Mesenchymal stem cell (in vitro differentiated cells and primary cell): ENCODE results near the gene TBX1.

Experiments
- DNase-seq: peaks from one replicate; pipeline ENCODE4 v3.0.0-alpha.2; 2013
- H2AFZ ChIP-seq: one replicate; pipeline ENCODE4 v1.6.1; 2013; ENCODE audit warnings: low read depth, mild to moderate bottlenecking, control low read depth, inconsistent platforms, low read length, moderate library complexity
- H2AK5ac ChIP-seq: 2 replicates; pipeline ENCODE4 v1.6.1; 2013; ENCODE audit warnings: low read length, moderate library complexity, mild to moderate bottlenecking, inconsistent platforms; ENCODE audit not compliant: severe bottlenecking
- H2BK120ac ChIP-seq: one replicate; pipeline ENCODE4 v1.6.1; 2013; ENCODE audit warnings: low read depth, mild to moderate bottlenecking, inconsistent platforms, low read length, moderate library complexity
- H2BK12ac ChIP-seq, 2 experiments: one replicate each; pipeline ENCODE4 v1.6.1; 2013; ENCODE audit warnings: inconsistent platforms in 2 of 2, low read length in 2 of 2, mild to moderate bottlenecking in 2 of 2, moderate library complexity in 2 of 2, control low read depth in 1 of 2
- H2BK15ac ChIP-seq: one replicate; pipeline ENCODE4 v1.6.1; 2013; ENCODE audit warnings: mild to moderate bottlenecking, low read depth, inconsistent platforms; ENCODE audit not compliant: poor library complexity, severe bottlenecking
- H2BK5ac ChIP-seq: 2 replicates; pipeline ENCODE4 v1.6.1; 2013; ENCODE audit warnings: low read depth, mild to moderate bottlenecking, low read length, control low read depth, inconsistent platforms; ENCODE audit not compliant: poor library complexity, severe bottlenecking
- H3K14ac ChIP-seq, 2 experiments: one replicate each; pipeline ENCODE4 v1.6.1; 2013; ENCODE audit warnings: inconsistent platforms in 2 of 2, low read length in 2 of 2, control low read depth in 1 of 2, mild to moderate bottlenecking in 1 of 2, moderate library complexity in 1 of 2
- H3K18ac ChIP-seq, 2 experiments: one replicate each; pipeline ENCODE4 v1.6.1; 2013; ENCODE audit warnings: inconsistent platforms in 2 of 2, low read length in 2 of 2, control low read depth in 1 of 2, low read depth in 1 of 2, mild to moderate bottlenecking in 1 of 2
- H3K23ac ChIP-seq, 2 experiments: one replicate each; pipeline ENCODE4 v1.6.1; 2013; ENCODE audit warnings: inconsistent platforms in 2 of 2, low read length in 2 of 2, mild to moderate bottlenecking in 2 of 2, moderate library complexity in 2 of 2, control low read depth in 1 of 2
- H3K27ac ChIP-seq: 2 replicates; pipeline ENCODE4 v1.5.1; 2013; ENCODE audit warnings: mild to moderate bottlenecking, moderate library complexity, low read length, control low read depth, inconsistent platforms; ENCODE audit not compliant: poor library complexity, severe bottlenecking
- H3K27me3 ChIP-seq, 2 experiments: 2 replicates each; pipeline versions ENCODE4 v1.6.1 to v1.7.0; 2013; ENCODE audit warnings: low read length in 2 of 2, mild to moderate bottlenecking in 2 of 2, moderate library complexity in 2 of 2, control low read depth in 1 of 2, inconsistent platforms in 1 of 2; ENCODE audit not compliant: control insufficient read depth in 1 of 2, insufficient read depth in 1 of 2
- H3K36me3 ChIP-seq, 2 experiments: 2 replicates each; pipeline versions ENCODE4 v1.6.1 to v1.7.0; 2013; ENCODE audit warnings: low read length in 2 of 2, control low read depth in 1 of 2, inconsistent platforms in 1 of 2, low read depth in 1 of 2, mild to moderate bottlenecking in 1 of 2; ENCODE audit not compliant: insufficient read depth in 2 of 2, control insufficient read depth in 1 of 2
- H3K4ac ChIP-seq, 2 experiments: one replicate each; pipeline ENCODE4 v1.6.1; 2013; ENCODE audit warnings: inconsistent platforms in 2 of 2, low read length in 2 of 2, mild to moderate bottlenecking in 2 of 2, moderate library complexity in 2 of 2, control low read depth in 1 of 2, low read depth in 1 of 2
- H3K4me1 ChIP-seq: 2 replicates; pipeline ENCODE4 v1.6.1; 2013; ENCODE audit warnings: low read depth, low read length, control low read depth; ENCODE audit not compliant: control insufficient read depth, insufficient read depth
- H3K4me2 ChIP-seq: 2 replicates; pipeline ENCODE4 v1.6.1; 2013; ENCODE audit warnings: low read length, mild to moderate bottlenecking, inconsistent platforms; ENCODE audit not compliant: poor library complexity, severe bottlenecking
- H3K4me3 ChIP-seq, 2 experiments: 2 replicates each; pipeline versions ENCODE4 v1.5.1 to v1.7.0; 2013; ENCODE audit warnings: low read length in 2 of 2, mild to moderate bottlenecking in 2 of 2, control low read depth in 1 of 2, low read depth in 1 of 2; ENCODE audit not compliant: insufficient read depth in 1 of 2
- H3K79me1 ChIP-seq: replicated peaks from 2 replicates; pipeline ENCODE4 v1.6.1; 2013; ENCODE audit warnings: mild to moderate bottlenecking, control low read depth, low read length, inconsistent platforms; ENCODE audit not compliant: poor library complexity, severe bottlenecking
- H3K9ac ChIP-seq: 2 replicates; pipeline ENCODE4 v1.7.0; 2013; ENCODE audit warnings: mild to moderate bottlenecking, low read length, moderate library complexity
- H3K9me3 ChIP-seq: 2 replicates; pipeline ENCODE4 v1.7.0; 2013; ENCODE audit warnings: mild to moderate bottlenecking, low read length; ENCODE audit not compliant: control insufficient read depth
- H4K8ac ChIP-seq: one replicate; pipeline ENCODE4 v1.6.1; 2013; ENCODE audit warnings: inconsistent platforms, mild to moderate bottlenecking, low read length, moderate library complexity
- H4K91ac ChIP-seq: one replicate; pipeline ENCODE4 v1.6.1; 2013; ENCODE audit warnings: mild to moderate bottlenecking, low read length, inconsistent platforms
- WGBS: methylation state at CpG from one replicate; pipeline ENCODE4 v1.1.7; 2013; ENCODE audit warnings: mixed read lengths; 5-methylcytosine and 5-hydroxymethylcytosine counted together

Gene TBX1

GRCh38 chr22:19762568-19763457 lies 2.2 kb downstream of the TBX1 start:
- H3K4me1 ChIP-seq: peaks cover 34% of the 10 kb centered on the region
- no peak overlapping the region for H3K4ac ChIP-seq
- peak overlapping the region in 1 of 2 experiments; percentile 53 for H3K4me3 ChIP-seq
- no peak overlapping the region for H2BK15ac ChIP-seq
- no peak overlapping the region for H3K18ac ChIP-seq
- H3K4me2 ChIP-seq: no peak overlapping the region
- no peak overlapping the region for H2BK5ac ChIP-seq
- H2BK12ac ChIP-seq: no peak overlapping the region
- H4K91ac ChIP-seq: no peak overlapping the region
- peaks cover 70 to 81% of the 10 kb centered on the region in 2 experiments for H3K27me3 ChIP-seq
- H3K14ac ChIP-seq: no peak overlapping the region
- no peaks in the 10 kb centered on the region for H3K36me3 ChIP-seq
- H3K9ac ChIP-seq: peak overlapping the region; percentile 2
- H3K27ac ChIP-seq: no peak overlapping the region
- no peaks in the 10 kb centered on the region for H3K9me3 ChIP-seq
- peak; percentile 43 for DNase-seq
- H2AK5ac ChIP-seq: no peak overlapping the region
- 31% methylated on average over 34 of the region's 34 CpGs for WGBS
- H4K8ac ChIP-seq: no peak overlapping the region
- H2AFZ ChIP-seq: no peak overlapping the region
- H2BK120ac ChIP-seq: no peak overlapping the region
- no peaks in the 10 kb centered on the region for H3K79me1 ChIP-seq
- no peak overlapping the region for H3K23ac ChIP-seq

DNA sequence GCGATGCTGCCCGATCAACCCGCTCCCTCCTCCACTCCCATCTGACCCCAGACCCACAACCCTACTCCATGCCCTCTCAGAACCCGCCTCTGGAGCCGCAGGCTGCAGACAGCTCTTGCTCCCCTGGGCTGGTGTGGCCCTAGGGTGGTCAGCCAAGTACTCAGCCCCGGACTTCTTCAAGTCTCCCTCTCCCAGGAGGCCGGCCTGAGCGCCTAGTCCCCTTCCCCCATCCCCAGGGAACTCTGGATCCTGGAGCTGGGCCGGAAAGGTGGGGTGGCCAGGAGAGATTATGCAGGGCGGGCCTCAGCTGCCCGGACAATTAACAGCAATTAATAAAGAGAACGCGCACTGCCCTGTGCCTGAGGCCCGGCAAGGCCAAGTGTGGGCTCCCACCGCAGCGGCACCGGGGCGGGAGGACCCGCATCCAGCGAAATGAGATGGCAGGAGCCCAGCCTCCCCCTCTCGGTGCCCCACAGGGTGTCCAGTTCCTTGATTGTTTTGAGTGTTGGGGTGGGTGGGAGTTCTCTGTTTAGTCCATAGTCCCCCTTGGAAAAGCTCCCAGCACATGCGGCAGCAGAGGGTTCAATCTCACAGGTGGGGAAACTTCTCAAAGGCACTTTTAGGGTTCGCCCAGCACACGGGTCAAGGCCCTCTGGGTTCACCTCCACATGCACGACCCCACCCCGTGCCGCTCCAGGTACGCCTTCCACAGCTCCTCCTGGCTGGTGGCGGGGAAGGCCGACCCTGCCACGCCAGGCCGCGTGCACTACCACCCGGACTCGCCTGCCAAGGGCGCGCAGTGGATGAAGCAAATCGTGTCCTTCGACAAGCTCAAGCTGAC lies 3.1 kb downstream of the TBX1 start:
- Histone ChIP-seq H3K4me3 (no peak overlapping the region), H2BK5ac (no peak overlapping the region), H2BK15ac (no peak overlapping the region), H3K4ac (no peak overlapping the region), H2AFZ (no peak overlapping the region), H2BK120ac (no peak overlapping the region), H4K91ac (no peak overlapping the region), H3K27ac (no peak overlapping the region), H3K9ac (no peak overlapping the region), H3K9me3 (no peaks in the 10 kb centered on the region), H3K4me1 (peaks cover 33% of the 10 kb centered on the region), H3K79me1 (no peaks in the 10 kb centered on the region), H2BK12ac (no peak overlapping the region), H3K27me3 (peaks cover 73 to 81% of the 10 kb centered on the region in 2 experiments), H3K36me3 (no peaks in the 10 kb centered on the region), H4K8ac (no peak overlapping the region), H3K14ac (no peak overlapping the region), H3K18ac (no peak overlapping the region), H3K4me2 (no peak overlapping the region), H3K23ac (no peak overlapping the region), H2AK5ac (no peak overlapping the region)
- WGBS: 29% methylated on average over 35 of the region's 39 CpGs
- DNase-seq: no peak

DNA sequence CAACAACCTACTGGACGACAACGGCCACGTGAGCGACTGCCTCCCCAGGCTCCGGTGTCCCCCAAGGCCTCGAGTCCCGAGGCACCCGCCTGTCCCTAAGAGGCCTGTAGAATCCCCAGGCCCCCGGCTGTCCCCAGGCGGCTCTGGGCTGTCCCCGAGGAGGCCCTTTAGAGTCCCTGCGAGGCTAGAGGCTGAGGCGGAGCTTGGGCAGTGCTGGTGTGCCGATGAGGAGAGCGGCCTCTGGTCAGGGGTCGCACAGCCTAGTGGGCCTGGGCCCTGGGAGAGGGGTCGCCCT lies 3.7 kb downstream of the TBX1 start:
- no peak overlapping the region for H2AK5ac ChIP-seq
- no peak overlapping the region for H4K91ac ChIP-seq
- H2BK12ac ChIP-seq: no peak overlapping the region
- H3K9me3 ChIP-seq: no peaks in the 10 kb centered on the region
- H3K23ac ChIP-seq: no peak overlapping the region
- no peak overlapping the region for H3K14ac ChIP-seq
- no peaks in the 10 kb centered on the region for H3K79me1 ChIP-seq
- 36% methylated on average over 15 of the region's 17 CpGs for WGBS
- H4K8ac ChIP-seq: no peak overlapping the region
- no peak overlapping the region for H2BK15ac ChIP-seq
- no peak overlapping the region for H3K4me3 ChIP-seq
- peaks cover 72 to 80% of the 10 kb centered on the region in 2 experiments for H3K27me3 ChIP-seq
- no peak overlapping the region for H2AFZ ChIP-seq
- no peaks in the 10 kb centered on the region for H3K36me3 ChIP-seq
- H2BK5ac ChIP-seq: no peak overlapping the region
- H2BK120ac ChIP-seq: no peak overlapping the region
- H3K4me1 ChIP-seq: peaks cover 28% of the 10 kb centered on the region
- DNase-seq: no peak
- no peak overlapping the region for H3K4me2 ChIP-seq
- H3K27ac ChIP-seq: no peak overlapping the region
- H3K9ac ChIP-seq: no peak overlapping the region
- no peak overlapping the region for H3K4ac ChIP-seq
- H3K18ac ChIP-seq: no peak overlapping the region
